DMS 273 (cell line): ENCODE data around the gene WDR20.
"Not testable (repeated sequence)": the region's sequence is repeated elsewhere in the genome, so short reads cannot be mapped to it uniquely, and the experiment has no call there.

Experiments used
- DNase-seq: peaks from one replicate; lab custom pipeline; 2025; ENCODE audit not compliant: unreplicated experiment; lab: John Stamatoyannopoulos, UW

The WDR20 gene

DNA sequence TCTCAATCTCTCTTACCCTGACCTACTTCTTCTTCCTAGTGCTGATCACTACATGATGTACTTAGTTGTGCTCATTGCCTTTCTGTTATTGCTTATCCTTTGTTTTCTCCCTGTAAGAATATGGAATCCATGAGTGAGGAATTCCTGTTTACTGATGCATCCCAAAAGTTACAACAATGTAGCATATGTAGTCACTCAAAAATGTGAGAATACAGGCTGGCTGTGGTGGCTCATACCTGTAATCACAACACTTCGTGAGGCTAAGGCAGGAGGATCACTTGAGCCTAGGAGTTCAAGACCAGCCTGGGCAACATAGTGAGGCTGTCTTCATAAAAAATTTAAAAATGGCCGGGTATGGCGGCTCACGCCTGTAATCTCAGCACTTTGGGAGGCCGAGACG lies 8.0 kb upstream of the WDR20 start:
- no peak for DNase-seq

DNA sequence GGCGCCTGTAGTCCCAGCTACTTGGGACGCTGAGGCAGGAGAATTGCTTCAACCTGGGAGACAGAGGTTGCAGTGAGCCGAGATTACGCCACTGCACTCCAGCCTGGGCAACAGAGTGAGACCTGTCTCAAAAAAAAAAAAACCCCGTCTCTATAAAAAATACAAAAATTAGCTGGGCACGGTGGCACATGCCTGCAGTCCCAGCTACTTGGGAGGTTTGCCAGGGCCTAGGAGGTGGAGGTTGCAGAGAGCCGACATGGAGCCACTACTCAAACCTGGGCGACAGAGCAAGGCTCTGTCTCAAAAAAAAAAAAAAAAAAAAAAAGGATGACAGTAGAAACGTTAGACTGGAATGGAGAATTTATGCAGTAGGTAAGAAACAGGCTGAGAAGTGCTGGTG lies 5.7 kb upstream of the WDR20 start:
- not testable (repeated sequence) for DNase-seq

DNA sequence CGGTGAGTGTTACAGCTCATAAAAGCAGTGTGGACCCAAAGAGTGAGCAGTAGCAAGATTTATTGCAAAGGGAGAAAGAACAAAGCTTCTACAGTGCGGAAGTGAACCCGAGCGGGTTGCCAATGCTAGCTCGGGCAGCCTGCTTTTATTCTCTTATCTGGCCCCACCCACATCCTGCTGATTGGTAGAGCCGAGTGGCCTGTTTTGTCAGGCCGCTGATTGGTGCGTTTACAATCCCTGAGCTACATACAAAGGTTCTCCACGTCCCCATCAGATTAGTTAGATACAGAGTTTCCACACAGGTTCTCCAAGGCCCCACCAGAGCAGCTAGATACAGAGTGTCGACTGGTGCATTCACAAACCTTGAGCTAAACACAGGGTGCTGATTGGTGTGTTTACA lies 5.0 kb upstream of the WDR20 start:
- DNase-seq = not testable (repeated sequence)

DNA sequence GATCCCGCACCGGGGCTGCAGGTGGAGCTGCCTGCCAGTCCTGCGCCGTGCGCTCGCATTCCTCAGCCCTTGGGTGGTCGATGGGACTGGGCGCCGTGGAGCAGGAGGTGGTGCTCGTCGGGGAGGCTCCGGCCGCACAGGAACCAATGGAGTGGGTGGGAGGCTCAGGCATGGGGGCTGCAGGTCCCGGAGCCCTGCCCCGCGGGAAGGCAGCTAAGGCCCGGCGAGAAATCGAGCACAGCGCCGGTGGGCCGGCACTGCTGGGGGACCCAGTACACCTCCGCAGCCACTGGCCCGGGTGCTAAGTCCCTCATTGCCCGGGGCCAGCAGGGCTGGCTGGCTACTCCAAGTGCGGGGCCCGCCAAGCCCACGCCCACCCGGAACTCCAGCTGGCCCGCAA lies 4.2 kb upstream of the WDR20 start:
- not testable (repeated sequence) for DNase-seq

DNA sequence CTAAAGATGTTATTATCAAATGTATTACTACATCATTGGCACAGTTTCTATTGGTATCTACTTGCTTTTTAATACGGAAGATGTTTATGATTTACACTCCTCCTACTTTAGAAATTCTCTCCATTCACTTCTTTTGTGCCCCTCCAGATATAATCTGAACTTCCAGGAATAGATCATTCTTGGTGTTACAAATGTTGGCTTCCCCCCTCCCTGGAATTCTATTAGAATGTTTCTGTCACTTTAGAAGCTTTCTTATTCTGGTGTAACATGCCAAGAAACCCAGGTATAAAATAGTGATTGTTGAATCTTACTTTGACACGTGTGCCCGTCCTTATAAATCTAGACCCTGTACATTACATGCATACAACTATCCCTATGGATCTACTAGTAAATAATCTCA lies 1.2 kb upstream of the WDR20 start:
- peak; percentile 52 for DNase-seq

DNA sequence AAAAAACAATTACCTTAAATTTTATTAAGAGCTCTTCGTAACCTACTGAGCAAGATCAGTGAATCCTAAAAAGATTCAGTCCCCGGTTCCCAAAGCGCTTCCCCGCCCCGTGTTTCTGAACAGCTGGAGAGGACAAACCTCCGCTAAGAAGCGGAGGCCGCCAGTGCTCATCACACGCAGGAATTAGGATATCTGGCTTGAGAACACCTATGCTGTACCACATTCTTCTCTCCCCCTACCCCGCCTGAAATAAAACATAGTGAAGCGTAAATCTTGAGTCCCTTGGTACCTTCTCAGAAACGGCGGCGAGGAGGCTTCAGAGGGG lies 774 bp upstream of the WDR20 start:
- DNase-seq = peak; percentile 90

DNA sequence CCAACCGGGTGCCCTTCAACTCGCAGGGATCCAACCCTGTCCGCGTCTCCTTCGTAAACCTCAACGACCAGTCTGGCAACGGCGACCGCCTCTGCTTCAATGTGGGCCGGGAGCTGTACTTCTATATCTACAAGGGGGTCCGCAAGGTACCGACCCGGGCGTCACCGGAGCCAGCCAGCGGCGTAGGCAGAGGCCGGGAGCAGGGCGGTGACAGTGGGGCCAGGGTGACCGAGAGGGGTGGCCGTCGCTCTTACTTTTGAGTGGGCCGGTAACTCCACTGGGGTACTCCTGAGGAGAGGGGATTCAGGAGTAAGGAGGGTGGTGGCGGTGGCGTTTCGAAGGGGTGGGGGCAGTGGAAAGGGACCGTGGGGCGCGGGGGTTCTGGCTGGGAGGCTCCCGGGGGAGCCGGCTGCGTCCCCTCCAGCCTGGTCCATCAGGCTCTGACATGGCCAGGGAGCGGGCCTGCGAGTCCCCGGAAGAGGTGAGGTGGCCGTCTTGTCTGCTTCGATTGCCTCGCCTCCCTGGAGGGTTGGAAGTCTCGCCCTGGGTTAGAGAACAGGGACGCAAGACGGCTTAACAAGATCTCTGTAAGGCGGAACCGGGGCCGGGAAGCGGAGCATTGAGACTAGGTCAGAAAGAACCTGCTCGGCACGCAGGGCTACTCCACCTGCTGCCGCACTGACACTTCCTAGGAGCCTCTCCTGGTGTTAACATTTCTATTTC lies 491 bp downstream of the WDR20 start:
- DNase-seq = peak; percentile 53

DNA sequence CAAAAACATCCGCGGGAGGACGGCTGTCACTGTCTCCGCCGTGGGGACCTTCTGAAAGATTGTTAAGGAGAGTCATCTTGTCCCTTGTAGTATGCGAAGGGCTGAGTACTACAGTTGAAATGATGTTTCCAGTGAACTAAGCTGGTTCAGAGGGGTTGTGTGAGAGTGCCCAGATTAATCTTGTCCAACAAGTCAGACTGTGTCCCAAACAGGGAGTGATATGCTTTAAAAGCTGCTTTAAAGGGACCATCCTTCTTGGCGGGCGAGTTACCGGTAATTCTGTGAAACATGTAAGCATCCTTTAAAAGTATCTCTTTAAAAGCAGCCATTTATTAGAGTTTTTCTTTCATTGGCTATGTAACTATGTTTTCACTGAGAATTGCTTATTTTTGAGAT lies 1.1 kb downstream of the WDR20 start:
- DNase-seq = no peak

DNA sequence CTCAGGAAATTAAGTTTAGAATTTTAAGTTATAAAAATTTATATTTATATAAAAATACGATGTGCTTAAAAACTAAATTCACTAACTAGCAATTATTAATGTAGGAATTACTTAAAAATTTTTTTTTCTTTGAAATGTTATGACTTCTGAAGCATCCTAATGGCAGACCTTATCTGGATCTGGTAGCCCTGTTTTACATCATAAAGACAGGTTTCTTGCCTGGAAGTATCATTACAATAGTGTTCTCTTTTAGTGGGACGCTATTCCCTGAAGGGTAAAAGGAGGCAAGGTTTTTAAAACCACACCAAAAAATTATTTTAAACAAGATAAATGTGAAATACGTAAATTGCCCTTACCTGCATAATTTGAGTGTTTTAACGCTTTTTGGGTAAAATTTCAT lies 2.1 kb downstream of the WDR20 start:
- DNase-seq = no peak

DNA sequence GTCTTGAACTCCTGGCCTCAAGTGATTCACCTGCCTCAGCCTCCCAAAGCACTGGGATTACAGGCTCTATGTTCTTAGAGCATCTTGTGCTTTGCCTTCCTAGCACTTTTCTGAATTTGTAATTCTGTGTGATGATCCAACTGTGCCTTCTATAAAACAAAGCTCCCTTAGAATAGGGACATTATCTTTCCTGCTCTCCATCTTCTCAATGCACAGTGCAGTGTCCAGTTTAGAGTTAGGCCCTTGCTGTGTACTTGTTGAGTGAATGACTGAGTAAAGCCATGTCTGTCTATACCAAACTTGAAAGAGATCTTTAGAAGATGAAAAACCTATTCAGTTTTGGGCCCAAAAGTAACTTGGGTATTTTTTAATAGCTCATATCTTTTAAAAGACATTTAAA lies 5.2 kb downstream of the WDR20 start:
- DNase-seq = no peak

DNA sequence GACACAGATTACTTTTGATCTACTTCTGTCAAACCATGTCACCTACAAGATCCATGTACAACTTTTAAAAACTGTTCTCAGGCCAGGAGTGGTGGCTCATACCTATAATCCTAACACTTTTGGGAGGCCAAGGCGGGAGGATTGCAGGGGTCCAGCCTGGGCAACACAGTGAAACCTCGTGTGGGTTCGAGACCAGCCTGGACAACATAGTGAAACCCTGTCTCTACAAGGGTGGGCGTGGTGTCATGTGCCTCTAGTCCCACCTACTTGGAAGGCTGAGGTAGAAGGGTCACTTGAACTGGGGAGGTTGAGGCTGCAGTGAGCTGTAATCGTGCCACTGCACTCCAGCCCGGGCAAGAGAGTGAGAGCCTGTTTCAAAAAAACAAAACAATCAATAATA lies 5.7 kb downstream of the WDR20 start:
- no peak for DNase-seq

DNA sequence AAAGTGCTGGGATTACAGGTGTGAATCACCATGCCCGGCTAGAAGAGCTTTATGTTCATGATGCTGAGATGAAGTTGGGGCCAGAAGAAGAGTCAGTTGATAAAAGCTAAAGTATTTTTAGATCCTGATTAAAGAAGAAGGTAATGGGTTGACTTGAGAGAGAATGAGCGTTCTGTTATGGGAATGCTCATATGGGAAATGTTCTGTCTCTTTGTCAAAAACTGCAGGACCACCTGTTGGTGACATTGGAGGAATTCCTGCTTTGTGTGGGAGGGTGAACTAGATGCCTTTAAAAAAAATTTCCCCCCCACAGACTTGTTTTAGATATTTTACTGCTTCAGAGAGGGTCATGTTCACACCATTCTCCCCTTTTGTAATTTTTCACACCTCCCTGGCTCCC lies 6.7 kb downstream of the WDR20 start:
- no peak for DNase-seq

DNA sequence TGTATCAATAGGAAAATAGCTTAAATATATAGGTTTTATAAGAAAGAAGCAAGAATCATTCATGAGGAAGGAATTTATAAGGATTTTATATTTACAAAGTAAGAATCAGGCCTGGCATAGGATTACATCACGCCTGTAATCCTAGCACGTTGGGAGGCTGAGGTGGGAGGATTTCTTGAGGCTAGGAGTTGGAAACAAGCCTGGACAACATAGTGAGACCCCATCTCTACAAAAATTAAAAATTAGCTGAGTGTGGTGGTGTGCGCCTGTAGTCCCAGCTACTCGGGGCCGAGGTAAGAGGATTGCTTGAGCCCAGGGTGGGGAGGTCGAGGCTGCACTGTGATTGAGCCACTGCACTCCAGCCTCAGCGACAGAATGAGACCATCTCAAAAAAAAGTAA lies 10.4 kb downstream of the WDR20 start:
- no peak for DNase-seq

DNA sequence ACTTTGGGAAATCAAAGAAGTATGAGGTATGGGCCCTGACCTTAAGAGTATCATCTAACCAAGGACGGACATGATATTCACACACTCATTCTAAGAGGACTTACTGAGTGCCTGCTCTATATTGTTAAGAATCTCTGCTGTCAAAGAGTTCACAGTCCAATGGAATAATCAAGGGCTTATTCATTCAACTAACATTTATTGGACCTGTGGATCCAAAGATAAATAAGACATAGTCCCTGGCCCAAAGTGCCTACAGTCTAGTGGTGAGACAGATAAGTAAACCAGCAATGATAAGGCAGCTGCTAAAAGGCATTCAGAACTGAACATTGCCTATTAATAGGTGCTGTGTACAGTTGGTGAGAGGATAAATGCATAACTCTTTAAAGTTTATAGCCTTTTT lies 11.0 kb downstream of the WDR20 start:
- no peak for DNase-seq

DNA sequence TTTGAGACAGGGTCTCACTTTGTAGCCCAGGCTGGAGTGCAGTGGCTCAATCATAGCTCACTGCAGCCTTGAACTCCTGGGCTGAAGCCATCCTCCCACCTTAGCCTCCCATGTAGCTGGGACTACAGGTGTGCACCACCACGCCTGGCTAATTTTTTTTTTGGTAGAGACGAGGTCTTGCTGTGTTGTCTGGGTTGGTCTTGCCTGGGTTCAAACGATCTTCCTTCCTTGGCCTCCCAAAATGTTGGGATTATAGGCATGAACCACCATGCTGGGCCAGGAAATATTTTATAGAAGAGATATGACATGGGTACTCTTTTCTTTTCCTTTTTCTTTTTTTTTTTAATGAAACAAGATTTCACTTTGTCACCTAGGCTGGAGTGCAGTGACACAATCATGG lies 11.7 kb downstream of the WDR20 start:
- DNase-seq = not testable (repeated sequence)

DNA sequence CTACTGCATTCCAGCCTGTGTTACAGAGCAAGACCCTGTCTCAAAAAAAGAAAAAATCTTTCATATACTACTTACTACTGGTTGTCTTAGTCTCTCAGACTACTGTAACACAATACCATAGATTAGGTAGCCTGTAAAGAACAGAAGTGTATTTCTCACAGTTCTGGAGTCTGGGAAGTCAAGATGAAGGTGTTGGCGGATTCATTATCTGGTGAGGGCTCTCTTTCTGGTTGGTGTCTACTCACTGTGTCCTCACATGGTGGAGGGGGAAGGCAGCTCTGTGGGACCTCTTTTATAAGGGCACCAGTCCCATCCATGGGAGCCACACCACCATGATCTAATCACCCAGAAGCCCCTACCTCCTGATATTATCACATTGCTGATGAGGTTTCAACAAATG lies 14.4 kb downstream of the WDR20 start:
- no peak for DNase-seq

DNA sequence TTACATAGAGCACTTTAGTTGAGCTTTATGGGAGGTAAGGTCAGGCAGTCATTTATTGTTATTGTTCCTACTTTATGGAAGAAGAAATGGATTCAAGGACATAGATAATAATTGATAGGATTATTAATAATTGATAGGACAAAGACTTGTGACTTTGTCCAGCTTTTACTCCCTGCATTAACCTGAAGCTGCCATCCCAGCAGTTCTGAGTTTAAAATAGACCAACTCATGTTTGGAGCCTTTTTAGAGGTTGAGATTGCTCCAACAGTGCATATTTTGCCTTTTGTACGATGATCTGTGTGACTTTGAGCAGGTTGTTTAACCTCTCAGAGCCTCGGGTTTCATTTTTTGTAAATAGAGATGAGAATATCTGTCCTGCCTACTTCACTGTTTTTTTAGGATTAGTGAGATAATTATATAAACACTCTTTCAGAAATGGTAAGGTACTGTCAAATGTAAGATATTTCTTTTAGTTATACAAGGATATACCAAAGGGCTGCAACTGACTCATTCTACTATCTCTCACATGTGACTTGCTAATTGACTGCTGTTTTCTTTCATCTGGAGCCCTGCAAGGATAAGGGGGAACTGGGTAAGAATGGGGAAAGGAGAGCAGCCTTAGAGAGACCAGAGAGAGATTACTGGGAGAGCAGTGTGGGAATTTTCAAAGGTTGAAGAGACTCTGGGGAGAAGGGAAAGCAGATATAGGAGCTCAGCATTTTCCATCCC lies 15.3 kb downstream of the WDR20 start:
- no peak for DNase-seq

DNA sequence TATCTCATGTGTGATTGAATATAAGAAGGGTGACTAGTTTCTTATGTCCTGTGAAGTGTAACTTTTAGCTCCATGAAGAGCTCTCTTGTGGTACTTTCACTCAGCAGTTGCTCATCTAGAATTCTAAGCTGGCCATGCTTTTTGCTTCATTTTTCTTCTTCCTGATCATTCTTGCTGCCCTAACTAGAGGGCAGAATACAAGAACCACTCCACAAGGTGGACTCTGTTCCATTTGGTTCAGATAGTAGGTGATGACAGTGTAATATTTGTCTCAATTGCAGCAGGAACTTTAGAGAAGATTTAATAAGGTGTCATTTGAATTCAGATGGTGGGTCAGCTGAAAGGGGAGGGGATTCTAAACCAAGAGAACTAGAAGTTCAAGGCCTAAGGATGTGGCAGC lies 17.6 kb downstream of the WDR20 start:
- no peak for DNase-seq

DNA sequence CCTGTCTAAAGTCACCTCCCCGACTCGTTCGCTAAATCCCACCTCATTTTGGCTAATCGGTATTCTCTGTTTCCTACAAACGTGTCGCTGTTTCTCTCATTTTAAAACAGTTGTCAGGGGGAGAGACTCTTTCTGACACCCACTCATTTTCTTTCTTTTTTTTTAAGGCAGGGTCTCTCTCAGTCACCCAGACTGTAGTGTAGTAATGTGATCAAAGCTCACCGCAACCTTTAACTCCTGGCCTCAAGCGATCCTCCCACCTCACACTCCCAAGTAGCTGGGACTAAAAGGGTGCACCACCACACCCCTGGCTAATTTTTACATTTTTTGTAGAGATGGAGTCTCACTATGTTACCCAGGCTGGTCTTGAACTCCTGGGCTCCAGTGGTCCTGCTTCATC lies 19.1 kb downstream of the WDR20 start:
- no peak for DNase-seq

DNA sequence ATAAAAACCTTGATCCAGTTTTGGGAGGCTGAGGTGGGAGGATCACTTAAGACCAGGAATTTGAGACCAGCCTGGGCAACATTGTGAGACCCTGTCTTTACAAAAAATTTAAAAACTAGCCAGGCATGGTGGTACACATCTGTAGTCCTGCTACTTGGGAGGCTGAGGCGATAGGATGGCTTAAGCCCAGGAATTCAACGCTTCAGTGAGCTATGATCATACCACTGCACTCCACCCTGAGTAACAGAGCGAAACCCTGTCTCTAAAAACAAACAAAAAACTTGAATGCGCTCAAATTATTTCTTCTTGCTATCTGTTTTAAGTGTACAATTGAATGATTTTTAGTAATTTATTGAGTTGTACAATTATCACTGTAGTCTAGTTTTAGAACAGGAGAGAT lies 20.1 kb downstream of the WDR20 start:
- no peak for DNase-seq

DNA sequence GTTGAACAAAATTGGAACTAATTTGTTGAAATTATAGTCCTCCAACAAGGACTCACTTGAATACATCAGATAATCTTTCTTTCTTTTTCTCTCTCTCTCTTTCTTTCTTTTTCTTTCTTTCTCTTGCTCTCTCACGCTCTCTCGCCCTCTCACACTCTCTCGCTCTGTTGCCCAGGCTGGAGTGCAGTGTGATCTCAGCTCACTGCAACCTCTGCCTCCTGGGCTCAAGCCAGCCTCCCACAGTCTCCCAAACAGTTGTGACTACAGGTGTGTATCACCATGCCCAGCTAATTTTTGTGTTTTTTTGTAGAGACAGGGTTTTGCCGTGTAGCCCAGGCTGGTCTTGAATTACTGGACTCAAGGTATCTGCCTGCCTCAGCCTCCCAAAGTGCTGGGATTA lies 22.8 kb downstream of the WDR20 start:
- DNase-seq = no peak

DNA sequence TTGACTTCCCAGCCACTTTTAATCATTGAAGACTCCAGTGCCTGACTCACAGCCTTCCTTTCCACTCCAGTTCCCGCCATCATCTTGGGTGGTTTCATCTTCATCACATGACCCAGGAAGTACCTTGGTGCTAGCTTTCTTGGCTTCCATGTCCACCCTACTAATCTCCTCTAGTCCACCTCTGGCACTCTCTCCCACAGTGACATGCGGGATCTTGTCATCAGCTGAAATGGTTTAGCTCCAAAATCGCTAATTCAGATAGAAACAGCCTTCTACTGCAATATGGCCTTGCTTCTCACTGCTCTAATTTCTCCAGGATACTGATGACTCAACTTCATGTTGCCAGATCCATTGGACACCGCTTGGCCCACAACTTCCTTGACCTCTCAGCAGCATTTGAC lies 24.5 kb downstream of the WDR20 start:
- DNase-seq = peak; percentile 53

DNA sequence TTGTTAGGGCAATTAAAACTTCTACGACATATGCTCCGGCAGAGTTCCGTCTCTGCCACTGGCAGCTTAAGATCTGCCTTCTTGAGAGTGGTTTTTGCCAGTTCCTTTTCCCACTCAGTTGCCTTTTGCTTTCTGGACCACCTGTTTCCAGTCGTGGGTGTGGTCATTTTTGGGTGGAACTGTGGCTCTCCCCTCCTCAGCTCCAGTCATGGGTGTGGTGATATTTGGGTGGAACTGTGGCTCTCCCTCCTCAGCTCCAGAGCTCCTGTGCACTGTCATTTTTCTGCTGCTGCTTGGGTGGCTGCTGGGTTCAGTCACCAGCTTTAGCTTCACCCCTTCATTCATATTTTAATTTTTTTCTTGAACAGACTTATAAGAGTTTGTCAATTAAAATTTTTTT lies 25.3 kb downstream of the WDR20 start:
- no peak for DNase-seq
